T1000 (cell line): ENCODE results near the gene ARHGAP32.

Experiments
- DNase-seq: peaks from one replicate; lab custom pipeline; 2025; ENCODE audit warnings: mixed read lengths; lab: John Stamatoyannopoulos, UW

ARHGAP32 gene

DNA sequence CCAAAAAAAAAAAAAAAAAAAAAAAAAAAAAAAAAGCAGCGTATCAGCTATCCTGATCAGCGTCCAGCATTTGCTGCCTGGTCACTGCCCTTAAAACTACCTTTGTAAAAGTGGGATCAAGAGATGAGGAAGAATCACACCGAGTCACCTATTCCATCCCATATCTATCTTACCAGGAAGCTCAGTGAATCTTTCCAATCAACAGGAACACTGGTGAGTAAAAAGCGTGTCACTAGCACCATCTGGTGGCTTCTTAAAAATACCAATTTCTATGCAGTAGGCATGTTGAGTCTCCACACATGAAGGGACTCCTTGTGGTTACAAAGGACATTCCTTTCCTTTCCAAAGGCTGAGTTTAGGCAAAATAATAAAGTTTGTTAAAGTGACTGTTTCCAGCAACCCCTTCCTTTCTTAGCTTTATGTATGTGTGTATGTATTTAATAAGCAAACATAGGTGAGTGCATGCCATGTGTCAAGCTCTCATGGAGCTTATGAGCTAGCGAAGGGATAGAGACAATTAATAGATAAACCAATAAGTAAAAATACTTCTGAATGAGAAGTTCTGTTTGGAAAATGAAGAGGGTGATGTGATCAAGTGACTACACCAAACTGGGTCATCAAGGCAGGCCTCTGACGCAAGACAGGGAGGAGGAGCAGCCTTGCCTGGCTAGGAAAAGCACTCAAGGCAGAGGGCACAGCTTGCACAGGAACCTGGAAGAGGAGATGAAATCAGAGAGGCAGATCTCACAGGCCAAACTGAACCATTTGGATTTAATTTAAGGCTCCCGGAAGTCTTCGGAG lies 235.5 kb downstream of the ARHGAP32 start:
- DNase-seq = no peak

DNA sequence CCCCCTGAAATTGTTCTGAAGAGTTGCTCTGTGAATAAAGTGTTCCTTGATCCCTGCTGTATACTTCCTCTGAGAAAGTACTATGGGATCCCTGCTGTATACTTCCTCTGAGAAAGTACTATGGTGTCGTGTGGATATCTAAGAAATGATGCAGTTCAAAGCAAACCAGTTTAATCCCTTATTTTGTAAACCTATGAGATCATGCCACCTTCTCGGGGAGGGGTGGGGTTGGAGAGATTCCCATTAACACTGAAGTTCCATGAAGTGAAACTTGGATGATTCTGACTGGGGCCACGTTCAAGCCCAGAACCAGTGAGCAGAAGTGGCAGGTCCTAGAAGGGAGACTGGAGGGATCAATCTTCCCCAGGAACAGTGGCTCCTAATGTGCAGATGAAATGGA lies 236.5 kb downstream of the ARHGAP32 start:
- no peak for DNase-seq

DNA sequence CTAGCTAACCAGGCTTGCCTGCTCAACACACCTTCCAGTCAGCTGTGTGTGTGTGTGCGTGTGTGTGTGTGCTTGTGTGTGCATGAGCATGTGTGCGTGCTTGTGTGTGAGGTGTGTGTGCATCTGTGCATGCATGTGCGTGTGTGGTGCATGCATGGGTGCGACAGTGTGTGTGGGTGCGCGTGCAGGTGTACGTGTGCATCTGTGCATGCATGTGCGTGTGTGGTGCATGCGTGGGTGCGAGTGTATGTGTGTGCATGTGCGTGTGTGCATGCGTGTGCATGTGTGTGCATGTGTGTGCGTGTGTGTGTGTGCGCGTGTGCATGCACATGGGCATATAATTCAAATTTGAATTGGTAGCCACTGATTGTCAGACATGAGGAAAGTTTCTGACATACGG lies 239.0 kb downstream of the ARHGAP32 start:
- no peak for DNase-seq

DNA sequence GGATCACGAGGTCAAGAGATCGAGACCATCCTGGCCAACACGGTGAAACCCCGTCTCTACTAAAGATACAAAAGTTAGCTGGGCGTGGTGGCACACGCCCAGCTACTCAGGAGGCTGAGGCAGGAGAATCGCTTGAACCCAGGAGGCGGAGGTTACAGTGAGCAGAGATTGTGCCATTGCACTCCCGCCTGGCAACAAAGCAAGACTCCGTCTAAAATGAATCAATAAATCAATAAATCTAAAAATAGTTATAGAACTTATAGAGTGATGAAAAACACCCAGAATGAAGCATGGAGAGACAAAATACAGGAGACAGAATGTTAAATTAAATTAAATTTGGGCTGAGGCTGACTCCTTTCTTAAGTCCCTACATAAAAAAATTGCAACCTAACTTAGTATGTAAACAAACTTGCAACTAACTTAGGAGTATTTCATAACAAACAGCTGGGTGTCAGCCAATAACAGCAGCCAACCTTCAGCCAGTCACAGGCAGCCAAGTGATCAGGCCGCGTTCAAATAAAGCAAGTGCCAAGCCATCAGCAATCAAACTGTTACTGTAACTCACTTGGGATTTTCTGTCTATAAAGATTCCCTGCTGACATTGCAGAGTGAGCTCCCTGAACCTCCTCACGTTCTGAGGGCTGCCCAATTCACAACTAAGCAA lies 242.2 kb downstream of the ARHGAP32 start:
- DNase-seq = no peak

DNA sequence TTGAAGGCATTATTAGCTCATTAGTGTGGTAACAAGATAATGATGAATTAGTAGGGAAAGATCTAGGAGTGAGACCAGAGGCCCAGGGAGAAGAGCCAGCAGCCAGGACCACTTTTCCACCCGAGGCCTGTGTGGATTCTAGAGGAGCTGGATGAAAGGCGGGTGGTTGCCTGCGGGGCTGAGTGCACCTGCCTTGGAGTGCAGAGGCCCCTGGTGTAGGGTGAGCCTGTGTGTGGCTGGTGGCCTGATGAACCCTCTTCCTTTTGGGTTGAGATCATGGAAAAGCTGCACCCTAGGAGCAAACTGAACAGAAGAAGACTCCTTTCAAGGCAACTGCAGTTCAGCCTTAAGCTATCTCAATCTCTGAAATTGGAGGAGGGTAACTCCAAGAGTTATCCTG lies 243.5 kb downstream of the ARHGAP32 start:
- no peak for DNase-seq

DNA sequence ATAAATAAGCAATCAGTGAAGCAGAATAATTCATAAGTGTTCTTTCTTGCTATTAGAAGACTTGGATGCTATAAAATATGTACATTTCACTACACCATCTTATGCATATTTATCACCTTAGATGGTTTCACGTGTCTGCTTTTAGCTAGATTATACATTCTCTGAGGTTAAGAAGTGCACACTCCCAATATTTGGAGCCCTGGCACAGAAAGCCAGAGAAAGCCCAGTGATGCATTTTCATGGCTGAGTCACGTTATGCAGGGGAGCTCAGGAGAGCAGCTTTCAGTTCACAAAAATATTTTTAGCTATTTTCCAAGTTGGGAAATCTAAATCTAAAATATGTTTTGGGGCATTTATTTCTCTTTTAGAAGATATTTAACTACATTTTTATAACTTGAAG lies 244.4 kb downstream of the ARHGAP32 start:
- no peak for DNase-seq

DNA sequence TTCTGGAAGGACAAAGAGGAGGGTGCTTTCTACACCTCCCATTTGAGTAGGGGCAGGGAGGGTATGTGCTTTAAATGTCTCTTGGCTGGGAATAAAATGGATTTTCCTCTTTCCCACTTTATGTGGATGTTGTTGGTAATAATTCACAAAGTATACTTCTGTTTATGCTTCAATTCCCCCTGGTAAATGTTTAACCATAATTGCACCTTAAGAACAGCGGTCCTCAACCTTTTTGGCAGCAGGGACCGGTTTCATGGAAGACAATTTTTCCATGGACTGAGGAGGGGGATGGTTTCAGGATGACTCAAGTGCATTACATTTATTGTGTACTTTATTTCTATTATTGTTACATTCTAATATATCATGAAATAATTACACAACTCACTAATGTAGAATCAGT lies 245.5 kb downstream of the ARHGAP32 start:
- no peak for DNase-seq

DNA sequence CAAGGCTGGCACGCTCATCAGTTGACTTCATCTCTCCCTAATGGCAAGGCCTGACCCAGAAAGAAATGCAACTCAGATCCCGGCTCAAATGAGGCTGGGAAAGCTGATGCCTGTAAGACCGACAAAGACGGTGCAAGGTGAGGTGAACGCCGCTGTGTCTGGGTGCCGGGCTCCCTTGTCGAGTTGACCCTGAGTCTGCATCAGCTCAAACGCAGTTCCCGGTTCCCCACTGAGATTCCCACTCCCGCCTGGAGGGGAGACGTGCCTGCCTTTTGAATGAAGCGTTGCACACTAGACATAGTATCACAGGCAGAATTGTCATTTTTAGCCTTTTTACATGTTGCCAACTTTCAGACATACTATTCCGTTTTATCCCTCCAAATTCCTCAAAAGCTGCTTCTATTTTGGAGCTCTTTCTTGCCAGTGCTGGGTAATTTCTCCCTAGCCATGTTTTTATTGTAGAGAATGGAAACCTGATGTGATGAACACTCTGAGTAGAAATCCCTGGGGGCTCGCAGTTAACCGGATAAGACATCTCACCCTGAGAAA lies 248.6 kb downstream of the ARHGAP32 start:
- DNase-seq = no peak

DNA sequence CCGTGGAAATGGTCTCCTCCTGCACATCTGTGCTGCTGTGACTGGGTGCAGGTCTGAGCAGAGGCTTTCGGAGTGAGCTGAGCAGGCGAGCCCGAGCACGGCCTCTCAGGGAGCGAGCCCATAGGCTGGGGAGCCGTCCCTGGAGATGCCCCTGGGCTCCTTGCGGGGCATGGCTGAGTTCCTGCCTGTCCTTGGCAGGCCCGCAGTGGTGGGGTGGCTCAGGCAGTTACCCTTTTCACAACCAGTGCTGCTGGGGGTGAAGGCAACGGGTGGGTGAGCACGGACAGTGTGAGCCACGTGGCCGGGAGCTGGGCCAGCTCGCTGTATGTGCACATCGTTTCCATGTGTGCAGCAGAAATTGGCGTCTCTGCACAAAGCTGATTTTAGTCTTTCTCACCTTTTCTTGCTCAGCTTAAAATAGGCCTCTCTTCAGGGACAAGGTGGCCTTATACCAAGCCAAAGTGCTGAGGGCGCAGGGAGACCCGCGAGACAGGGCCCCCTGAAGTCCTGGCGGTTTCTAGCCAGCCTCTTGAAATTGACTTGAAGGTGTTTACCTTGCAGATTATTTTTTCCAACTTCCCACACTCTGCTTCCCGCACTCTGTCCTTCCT lies 249.2 kb downstream of the ARHGAP32 start, which contains the start of gene TP53AIP1:
TP53AIP1 (minus strand) TSS at position 55 of the 611 bp plus-strand sequence. CDS start 5,053 bp downstream, outside the sequence.
- DNase-seq = no peak

DNA sequence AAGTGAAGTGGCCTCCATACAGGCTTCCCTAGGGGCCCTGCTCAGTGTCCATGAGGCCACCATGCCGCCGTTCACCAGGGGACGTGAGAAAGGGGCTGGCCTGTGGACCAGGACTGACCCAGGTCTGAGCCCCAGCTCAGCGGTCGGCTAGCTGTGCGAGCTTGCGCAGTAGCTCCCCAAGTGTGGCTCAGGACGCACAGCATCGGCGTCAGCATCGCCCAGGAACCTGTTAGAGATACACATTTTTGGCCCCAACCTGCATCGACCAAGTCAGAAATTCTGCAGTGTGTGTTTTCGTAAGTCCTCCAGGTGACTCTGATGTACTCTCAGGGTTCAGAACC lies 249.9 kb downstream of the ARHGAP32 start:
- DNase-seq = no peak

DNA sequence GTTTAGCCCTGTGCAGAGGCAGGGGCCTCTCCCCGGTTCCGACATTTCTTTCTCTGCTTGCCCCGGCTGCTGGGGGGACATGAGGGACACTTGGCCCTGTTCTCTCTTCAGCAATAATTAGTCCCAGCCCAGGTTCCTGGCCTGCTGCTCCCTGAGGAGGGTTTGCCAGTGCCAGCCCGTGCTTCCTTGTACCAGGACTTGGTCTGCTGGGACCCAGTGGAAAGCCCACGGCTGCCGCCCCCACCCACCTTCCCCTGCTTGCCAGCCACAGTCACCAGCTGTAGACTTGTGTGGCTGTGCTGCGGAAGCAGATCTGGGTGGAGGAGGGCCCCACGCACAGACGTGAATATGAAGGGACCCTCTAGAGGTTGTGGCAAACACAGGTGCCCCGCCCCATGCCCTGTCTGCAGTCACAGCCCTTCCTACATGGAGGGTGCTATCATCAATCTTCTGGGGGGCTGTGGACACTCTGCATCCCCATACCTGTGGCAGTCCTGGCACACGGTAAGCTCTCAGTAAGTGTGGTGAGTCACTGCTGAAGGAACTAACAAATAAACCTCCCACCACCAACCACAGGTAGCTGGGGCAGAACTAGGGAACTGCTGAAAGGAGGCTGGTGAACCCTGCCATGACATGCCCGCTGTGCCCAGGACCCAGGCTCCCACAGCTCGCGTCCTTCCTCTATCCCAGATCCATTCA lies 250.4 kb downstream of the ARHGAP32 start:
- DNase-seq = no peak

DNA sequence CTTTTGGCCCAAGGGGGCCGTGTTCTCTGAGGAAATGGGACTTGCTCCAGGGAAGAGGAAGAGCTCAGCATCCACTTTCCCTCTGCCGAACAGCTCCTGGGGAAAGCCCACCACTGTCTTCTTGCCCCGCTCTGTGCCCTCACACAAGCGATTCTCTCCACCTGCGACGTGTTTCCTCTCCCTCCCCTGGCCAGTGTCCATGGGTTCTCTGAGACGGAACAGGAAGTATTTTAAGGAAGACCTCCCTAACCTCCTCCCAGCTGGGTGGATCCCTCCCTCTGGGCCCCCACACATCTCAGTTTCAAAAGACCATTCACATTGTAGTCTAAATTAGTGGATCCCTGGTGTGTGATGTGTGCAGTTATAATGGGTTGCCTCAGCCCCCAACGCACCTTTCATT lies 251.0 kb downstream of the ARHGAP32 start:
- DNase-seq = no peak

DNA sequence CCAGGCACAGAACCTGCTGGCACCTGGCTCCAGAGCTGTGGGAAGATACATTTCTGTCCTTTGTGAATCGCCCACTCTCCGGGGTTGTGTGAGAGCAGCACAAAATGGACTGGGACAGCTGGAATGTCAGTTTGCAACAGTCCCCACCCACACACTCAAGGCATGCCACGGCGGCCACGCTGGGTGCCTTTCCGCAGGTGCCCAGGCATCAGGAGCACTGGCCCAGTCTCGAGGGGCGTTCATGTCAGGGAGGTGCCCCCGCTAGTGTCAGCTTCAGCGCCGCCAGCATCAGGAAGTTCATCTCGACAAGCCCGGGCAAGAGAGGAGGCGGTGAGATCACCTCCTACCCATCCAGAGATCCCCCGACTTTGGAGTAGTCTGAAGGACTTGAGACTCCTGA lies 251.5 kb downstream of the ARHGAP32 start:
- no peak for DNase-seq

DNA sequence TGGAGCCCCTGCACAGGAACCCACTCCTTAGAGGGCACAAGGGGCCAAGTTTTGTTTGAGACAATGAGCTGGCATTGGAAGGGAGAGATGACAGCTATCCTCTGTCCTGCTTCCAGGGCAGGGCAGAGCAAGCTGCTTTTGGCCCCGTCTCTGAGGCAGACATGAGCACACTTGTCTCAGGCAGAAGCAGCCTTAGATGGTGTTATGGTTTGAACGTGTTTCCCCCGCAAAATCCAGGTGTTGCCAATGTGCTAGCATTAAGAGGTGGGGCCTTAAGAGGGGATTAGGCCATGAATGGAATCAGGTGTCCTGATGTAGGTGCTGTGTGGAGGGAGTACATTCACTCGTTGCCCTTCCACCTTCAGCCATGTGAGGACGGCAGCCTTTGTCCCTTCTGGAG lies 252.0 kb downstream of the ARHGAP32 start:
- DNase-seq = no peak

DNA sequence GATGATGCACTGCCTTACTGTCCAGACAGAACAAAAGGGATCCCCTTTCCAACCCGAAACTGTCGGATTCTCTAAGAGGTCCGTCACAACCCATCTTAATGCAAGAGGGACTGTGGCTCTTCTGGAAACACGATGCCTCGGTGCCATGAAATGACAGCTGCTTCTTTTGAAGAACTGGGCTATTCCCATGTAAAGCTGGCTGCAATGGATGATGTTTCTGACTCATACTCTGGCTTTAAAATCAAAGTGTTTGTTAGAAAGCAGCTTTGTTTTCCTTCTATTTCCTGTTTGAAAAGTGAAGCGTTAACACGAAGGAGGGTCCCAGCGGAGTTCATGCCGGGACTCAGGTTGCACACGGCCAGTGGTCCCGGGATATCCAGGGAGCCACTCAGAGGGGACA lies 252.5 kb downstream of the ARHGAP32 start:
- DNase-seq = no peak

DNA sequence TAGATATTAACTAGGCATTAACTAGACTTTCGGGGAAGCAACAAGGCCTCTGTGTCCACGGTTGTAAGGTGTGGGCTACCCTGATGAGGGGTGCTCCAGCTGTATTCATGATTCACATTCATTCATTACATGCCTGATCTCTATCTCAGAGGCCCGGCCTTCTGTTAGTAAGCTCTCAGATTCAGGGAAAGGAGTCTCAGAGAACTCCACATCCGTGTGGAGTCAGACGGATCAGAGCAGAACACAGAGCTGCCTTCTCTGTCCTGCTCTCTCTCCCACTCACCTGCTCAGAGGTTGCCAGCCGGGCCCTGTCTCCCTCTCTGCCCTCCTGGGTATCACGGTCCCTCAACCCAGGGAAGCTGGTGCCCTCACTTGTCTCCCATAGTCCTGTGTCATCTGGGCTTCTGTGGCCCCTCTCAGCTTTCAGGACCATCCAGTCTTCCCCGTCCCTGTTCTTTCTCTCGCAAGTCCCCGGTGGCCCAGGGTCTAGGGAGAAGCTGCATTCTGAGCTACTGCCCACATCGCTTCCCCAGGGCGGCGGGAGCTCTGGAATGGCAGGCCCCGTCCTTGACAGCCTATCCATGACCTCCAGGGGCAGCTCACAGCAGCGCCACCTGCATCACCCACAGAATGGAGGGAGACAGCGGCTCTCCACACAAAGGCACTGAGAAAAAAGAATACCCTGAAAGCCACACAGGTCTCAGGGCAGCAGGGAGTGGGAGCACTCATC lies 253.8 kb downstream of the ARHGAP32 start:
- no peak for DNase-seq

DNA sequence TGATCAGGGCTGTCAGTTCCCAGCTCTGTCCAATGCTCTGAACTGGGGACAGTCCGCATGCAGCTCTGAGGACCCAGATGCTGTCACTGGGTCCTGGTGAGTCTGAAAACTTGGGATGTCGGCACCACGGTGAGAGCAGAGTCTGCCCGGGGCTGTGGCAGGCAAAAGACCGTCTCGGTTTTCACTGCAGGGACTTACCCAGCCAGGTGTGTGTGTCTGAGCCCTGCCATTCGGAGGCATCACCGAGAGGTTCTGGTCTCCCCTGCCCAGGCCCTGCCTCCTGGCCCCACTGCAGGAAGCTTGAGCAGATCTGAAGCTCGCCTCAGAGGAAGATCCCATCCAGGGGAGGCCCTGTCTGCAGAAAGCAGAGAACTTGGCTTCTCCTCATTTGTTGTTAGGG lies 254.6 kb downstream of the ARHGAP32 start:
- no peak for DNase-seq

DNA sequence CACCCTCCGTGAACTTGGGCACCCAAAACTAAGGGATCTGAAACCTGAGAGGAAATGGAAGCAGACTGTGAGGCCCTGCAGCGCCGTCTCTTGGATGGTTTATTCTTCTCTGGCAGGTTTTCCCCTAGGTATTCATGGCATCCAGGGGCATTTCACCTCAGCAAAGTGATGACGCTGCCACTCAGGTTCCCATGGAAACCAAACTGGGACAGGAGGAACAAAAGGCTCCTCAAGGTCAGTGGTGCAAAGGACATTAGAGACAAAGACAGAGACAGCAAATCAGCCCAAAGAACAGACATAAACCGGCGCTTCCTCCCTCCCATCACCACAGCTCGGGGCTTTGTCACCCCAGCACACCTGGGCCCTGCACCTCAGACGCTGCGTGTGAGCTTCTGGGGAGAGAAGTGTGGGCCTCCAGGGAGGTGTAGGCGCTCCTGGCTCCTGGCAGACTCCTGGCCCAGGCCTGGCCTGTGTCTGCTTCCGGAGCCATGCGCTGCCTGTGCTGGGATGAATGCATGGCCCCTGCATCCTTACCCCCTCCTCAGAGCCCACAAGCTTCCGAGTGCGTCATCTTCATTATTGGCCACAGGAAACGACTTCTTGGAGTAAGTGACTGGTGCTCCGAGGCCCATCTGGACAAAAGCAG lies 255.4 kb downstream of the ARHGAP32 start:
- no peak for DNase-seq

DNA sequence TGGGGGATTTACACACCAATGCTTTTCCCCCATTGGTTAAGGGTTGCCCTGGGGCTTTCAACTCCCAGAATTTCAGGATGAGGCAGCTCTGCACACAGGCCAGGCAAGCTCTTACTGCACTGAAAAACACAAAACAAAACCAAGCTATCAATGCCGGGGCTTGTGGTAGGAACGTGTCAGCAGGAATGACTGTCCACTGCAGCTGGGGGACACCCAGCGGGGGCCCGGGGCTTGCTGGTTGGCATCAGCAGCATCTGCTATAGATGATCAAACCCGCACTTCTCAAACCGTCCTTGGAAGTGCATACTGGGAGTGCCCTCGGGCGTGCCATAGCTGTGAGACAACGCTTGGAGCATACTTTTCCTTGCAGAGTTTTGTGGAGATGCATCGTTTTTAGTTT lies 257.2 kb downstream of the ARHGAP32 start:
- DNase-seq = no peak

DNA sequence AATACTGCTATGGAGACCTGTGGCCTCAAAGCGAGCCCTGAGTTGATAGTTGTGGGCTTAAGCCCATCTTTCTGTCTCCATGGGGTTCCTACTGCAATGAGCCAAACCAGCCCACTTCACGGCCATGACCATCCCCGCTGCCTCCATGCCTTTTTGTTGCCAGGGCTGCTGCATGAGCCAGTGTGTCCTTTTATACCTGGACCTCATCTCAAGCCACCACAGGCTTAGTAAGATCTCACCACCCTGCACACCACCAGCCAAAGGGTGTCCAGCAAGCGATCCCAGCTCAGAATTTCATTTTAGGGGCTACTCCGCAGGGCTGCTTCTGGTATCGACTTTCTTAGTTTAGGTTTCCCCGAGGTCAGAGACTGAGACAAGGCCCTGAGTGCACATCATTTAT lies 257.8 kb downstream of the ARHGAP32 start:
- no peak for DNase-seq
